Skeletal muscle satellite cell (primary cell): ENCODE results near the gene ACOT13.
"Not testable (repeated sequence)": the region's sequence is repeated elsewhere in the genome, so short reads cannot be mapped to it uniquely, and the experiment has no call there.

ENCODE experiments used
- H3K27me3 ChIP-seq: 2 replicates; pipeline ENCODE4 v1.7.0; 2013; ENCODE audit warnings: low read length; ENCODE audit not compliant: control insufficient read depth, insufficient read depth
- H3K36me3 ChIP-seq: 2 replicates; pipeline ENCODE4 v1.7.0; 2013; ENCODE audit warnings: mild to moderate bottlenecking, control low read depth, low read length; ENCODE audit not compliant: insufficient read depth
- H3K4me1 ChIP-seq: 2 replicates; pipeline ENCODE4 v1.7.0; 2013; ENCODE audit warnings: low read length; ENCODE audit not compliant: control insufficient read depth, insufficient read depth
- H3K4me2 ChIP-seq: 2 replicates; pipeline ENCODE4 v1.7.0; 2013; ENCODE audit warnings: mild to moderate bottlenecking, low read length
- H3K4me3 ChIP-seq: 2 replicates; pipeline ENCODE4 v1.7.0; 2013; ENCODE audit warnings: low read length
- H3K9ac ChIP-seq: 2 replicates; pipeline ENCODE4 v1.7.0; 2013; ENCODE audit warnings: mild to moderate bottlenecking, low read depth, low read length, moderate library complexity
- H3K9me3 ChIP-seq: replicated peaks from 2 replicates; pipeline ENCODE4 v1.7.0; 2013; ENCODE audit warnings: mild to moderate bottlenecking, control low read depth, low read length

ACOT13 gene

DNA sequence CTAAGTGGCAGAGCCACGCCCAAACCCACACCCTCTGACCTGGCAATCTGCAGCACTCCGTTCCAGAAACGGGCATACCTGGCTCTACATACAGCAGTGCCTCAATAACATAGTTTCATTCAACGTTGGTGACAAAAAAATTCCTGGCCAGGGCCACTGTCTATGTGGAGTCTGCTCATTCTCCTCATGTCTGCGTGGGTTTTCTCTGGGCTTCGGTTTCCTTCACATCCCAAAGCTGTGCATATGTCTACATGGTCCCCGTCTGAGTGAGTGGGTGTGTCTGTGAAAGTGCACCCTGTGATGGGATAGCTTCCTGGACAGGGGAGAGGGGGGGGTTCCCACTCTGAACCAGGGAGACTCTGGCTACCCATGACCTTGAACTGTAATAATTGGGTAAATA lies 23.0 kb upstream of the ACOT13 start:
- no peak overlapping the region for H3K4me3 ChIP-seq
- no peaks in the 10 kb centered on the region for H3K36me3 ChIP-seq
- H3K27me3 ChIP-seq, result peaks cover 13% of the 10 kb centered on the region
- H3K9ac ChIP-seq, result no peak overlapping the region
- peaks cover 8% of the 10 kb centered on the region for H3K4me1 ChIP-seq
- H3K4me2 ChIP-seq, result no peak overlapping the region
- H3K9me3 ChIP-seq, result no peaks in the 10 kb centered on the region

DNA sequence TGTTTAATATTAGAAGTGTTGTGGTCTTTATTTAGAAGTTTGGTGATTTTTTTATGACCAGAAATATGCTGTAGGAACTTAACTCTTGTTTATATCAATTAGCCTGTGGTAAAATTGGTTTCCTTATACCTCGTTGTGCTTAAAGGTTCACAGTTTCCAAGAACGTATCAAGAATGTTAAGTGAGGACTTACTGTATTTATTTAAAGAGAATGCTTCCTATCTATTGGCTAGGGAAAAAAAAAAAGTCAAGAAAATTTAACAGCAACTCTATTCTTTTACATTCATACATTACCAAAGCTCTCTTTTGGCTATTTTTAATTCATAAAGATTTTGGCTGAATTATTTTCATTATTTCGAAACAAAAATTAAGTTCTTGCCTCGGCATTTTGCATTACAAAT lies 22.5 kb upstream of the ACOT13 start:
- Histone ChIP-seq H3K4me1 (peaks cover 8% of the 10 kb centered on the region), H3K9me3 (no peaks in the 10 kb centered on the region), H3K4me3 (no peak overlapping the region), H3K9ac (no peak overlapping the region), H3K4me2 (no peak overlapping the region), H3K27me3 (peaks cover 13% of the 10 kb centered on the region), H3K36me3 (no peaks in the 10 kb centered on the region)

DNA sequence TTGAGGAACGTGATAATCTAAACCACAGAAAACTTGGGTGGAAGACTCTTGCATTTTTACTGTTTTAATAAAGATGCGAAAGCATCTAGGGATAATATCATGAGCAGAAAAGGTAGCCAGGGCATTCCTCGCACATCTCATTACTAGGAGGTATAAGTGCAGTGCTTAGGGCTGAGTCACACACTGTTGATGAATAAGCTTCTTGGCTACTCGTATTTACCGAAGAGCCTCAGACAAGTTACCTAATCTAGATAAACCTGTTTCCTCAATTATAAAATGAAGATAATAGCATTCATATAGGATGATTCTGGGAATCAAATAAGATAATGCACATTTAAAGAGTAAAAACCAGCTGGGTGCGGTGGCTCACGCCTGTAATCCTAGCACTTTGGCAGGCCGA lies 20.1 kb upstream of the ACOT13 start:
- H3K36me3 ChIP-seq, result peaks cover 15% of the 10 kb centered on the region
- peaks cover 13% of the 10 kb centered on the region for H3K27me3 ChIP-seq
- H3K4me2 ChIP-seq, result no peak overlapping the region
- no peaks in the 10 kb centered on the region for H3K9me3 ChIP-seq
- H3K4me3 ChIP-seq, result no peak overlapping the region
- H3K4me1 ChIP-seq, result peaks cover 8% of the 10 kb centered on the region
- no peak overlapping the region for H3K9ac ChIP-seq

DNA sequence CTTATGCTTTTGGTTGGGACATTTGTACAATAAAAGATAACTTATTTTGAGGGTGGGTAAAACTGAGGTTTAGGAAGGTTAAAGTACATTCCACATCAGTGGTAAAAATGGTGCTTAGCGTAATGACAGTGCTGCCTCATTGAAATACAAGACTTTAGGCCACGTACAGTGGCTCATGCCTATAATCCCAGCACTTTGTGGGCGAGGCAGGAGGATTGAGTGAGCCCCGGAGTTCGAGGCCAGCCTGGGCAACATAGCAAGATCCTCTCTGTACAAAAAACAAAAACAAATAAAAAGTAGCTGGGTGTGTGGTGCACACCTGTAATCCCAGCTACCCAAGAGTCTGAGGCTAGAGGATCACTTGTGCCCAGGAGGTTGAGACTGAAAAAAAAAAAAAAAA lies 18.6 kb upstream of the ACOT13 start:
- Histone ChIP-seq H3K4me2 (no peak overlapping the region), H3K4me3 (no peak overlapping the region), H3K9ac (no peak overlapping the region), H3K9me3 (no peaks in the 10 kb centered on the region), H3K27me3 (peaks cover 13% of the 10 kb centered on the region), H3K36me3 (peaks cover 28% of the 10 kb centered on the region), H3K4me1 (peaks cover 8% of the 10 kb centered on the region)

DNA sequence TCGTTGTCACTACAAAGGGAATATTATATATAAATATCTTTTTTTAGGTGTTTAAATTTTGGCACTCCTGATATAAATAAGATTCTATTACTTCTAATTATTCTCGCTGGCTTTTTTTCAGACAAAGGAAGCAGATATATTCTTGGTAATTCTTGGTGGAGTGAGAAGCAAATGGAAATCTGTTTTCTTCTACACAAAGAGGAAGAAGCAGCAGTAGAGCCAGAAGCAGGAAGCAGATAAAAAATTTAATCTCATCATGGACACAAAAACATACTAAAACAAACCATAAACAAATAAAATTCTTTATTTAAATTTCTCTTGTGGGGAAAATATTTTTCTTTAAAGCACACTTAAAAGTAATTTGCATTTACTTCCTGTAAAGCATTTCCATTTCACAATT lies 17.2 kb upstream of the ACOT13 start:
- H3K9me3 ChIP-seq, result no peaks in the 10 kb centered on the region
- H3K4me1 ChIP-seq, result peaks cover 8% of the 10 kb centered on the region
- H3K9ac ChIP-seq, result no peak overlapping the region
- H3K27me3 ChIP-seq, result peaks cover 10% of the 10 kb centered on the region
- H3K4me3 ChIP-seq, result no peak overlapping the region
- H3K36me3 ChIP-seq, result peaks cover 35% of the 10 kb centered on the region
- H3K4me2 ChIP-seq, result no peak overlapping the region

DNA sequence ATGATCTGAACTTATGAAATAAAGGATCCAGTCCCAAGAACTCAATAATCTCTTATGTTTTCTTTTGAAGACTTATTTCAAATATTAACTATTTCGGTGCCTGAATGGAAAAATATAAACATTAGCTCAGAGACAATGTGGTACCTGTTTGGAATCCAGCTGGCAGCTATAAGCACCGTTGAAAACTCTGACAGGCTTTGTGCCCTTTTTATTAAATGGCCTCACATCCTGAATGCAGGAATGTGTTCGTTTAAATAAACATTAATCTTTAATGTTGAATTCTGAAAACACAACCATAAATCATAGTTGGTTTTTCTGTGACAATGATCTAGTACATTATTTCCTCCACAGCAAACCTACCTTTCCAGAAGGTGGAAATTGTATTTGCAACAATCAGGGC lies 16.5 kb upstream of the ACOT13 start:
- Histone ChIP-seq H3K9me3 (no peaks in the 10 kb centered on the region), H3K36me3 (peaks cover 35% of the 10 kb centered on the region), H3K4me3 (no peak overlapping the region), H3K27me3 (peaks cover 3% of the 10 kb centered on the region), H3K4me1 (peaks cover 7% of the 10 kb centered on the region), H3K9ac (no peak overlapping the region), H3K4me2 (no peak overlapping the region)

DNA sequence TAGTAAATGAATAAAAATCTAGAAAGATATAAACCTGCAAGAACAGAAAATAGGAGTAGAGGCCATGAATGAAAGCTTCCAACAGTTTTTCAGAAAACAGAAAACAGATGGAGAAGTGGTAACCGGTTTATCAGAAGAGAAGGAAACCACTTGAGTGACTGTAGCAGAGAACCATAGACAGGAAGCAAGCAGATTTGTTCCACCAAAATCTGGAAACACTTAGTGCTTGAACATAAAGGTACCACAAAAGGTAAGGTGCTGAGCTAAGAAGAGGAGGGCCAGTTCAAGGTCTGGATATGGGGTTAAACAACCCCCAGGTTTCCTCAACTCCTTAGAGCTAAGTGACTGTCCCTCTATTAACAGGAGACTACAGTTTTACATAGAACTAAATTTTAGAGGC lies 11.7 kb upstream of the ACOT13 start:
- no peak overlapping the region for H3K4me3 ChIP-seq
- H3K4me1 ChIP-seq, result peaks cover 15% of the 10 kb centered on the region
- H3K4me2 ChIP-seq, result no peak overlapping the region
- H3K9me3 ChIP-seq, result no peaks in the 10 kb centered on the region
- peaks cover 33% of the 10 kb centered on the region for H3K36me3 ChIP-seq
- no peak overlapping the region for H3K9ac ChIP-seq
- H3K27me3 ChIP-seq, result no peaks in the 10 kb centered on the region

DNA sequence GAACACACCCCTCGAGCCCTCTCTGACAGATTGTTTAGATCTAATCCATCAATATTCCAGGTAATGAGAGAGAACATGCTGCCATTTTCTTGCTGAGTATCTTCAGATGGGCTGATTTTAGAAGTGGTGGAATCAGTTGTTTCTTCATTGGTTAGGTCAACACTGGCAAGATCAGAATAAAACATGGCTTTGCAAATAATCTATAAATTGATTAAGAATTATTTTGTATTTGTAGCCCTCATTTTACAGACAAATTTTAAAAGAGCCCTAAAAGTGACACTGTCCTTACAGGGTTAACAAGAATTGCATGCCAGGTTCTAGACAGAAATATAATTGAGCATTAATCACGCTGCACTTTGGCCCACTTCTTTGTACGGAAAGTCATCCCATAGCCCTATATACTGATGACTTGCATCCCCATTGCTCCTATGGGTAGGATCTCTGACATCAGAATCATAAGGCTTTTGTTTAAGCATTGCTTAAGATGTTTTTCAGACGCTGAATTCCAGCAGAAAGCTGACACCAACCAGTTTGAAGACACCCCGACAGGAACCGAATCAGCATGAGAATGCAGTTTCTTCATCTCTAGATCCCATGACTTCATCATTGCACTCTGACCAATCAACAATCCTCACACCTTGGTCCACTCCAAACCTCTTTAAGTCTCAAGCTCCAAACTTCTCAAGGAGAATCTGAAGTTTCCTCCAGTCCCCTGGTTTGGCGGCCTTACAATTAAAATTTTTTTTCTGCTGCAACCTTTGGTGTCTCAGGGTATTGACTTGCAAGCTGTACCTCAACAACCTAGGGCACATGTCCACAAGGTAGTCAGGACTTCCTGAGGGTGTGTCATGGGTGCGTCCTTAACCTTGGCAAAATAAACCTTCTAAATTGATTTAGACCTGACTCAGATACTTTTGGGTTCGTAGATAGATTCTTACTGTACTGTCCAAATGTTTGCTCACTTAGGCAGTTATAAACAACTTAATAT lies 8.0 kb upstream of the ACOT13 start:
- H3K4me3 ChIP-seq, result no peak overlapping the region
- H3K4me1 ChIP-seq, result peaks cover 15% of the 10 kb centered on the region
- H3K36me3 ChIP-seq, result peaks cover 21% of the 10 kb centered on the region
- no peaks in the 10 kb centered on the region for H3K9me3 ChIP-seq
- H3K27me3 ChIP-seq, result no peaks in the 10 kb centered on the region
- H3K9ac ChIP-seq, result peak overlapping the region; percentile 50
- no peak overlapping the region for H3K4me2 ChIP-seq

DNA sequence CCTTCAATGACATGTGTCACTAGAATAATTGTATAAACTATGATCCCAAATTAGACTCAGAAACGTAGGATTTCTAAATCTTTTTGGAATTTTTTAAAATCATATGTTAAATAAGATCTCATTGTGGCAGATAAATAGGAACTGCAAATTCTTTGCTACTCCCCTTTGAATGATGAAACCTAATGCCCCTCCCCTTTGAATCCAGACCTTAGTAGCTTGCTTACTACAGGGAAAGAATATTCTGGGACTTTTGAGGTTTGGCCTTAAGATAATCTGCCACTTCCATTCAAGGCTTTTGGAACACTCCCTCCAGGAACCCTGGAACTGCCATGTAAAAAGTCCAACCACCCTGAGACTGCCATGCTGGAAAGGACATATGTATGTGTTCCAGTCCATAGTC lies 7.3 kb upstream of the ACOT13 start:
- H3K4me1 ChIP-seq, result peaks cover 15% of the 10 kb centered on the region
- H3K36me3 ChIP-seq, result peaks cover 18% of the 10 kb centered on the region
- H3K4me2 ChIP-seq, result no peak overlapping the region
- H3K4me3 ChIP-seq, result no peak overlapping the region
- no peaks in the 10 kb centered on the region for H3K9me3 ChIP-seq
- H3K27me3 ChIP-seq, result no peaks in the 10 kb centered on the region
- H3K9ac ChIP-seq, result peak overlapping the region; percentile 50

DNA sequence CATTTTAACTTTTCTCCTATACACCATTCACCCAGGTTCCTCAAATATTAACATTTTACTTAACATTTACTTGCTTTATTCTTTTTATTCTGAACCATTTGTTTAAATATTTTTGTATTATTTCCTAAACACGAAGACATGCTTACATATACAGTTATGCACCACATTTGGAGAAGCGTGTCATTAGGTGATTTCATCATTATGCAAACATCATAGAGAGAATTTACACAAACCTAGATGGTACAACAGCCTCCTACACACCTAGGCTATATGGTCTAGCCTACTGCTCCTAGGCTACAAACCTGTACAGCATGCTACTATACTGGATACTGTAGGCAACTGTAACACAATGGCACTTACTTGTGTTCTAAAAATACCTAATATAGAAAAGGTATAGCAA lies 6.8 kb upstream of the ACOT13 start:
- Histone ChIP-seq H3K4me1 (peaks cover 17% of the 10 kb centered on the region), H3K27me3 (no peaks in the 10 kb centered on the region), H3K36me3 (peaks cover 18% of the 10 kb centered on the region), H3K9me3 (no peaks in the 10 kb centered on the region), H3K4me2 (no peak overlapping the region), H3K9ac (no peak overlapping the region), H3K4me3 (no peak overlapping the region)

DNA sequence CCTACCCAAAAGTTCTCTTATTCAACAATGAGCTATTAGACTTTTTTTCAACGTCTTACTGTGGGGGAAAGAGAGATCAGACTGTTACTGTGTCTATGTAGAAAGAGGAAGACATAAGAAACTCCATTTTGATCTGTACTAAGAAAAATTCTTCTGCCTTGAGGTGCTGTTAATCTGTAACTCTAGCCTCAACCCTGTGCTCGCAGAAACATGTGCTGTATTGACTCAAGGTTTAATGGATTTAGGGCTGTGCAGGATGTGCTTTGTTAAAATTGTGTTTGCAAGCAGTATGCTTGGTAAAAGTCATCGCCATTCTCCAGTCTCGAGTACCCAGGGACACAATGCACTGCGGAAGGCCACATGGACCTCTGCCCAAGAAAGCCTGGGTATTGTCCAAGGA lies 5.1 kb upstream of the ACOT13 start:
- not testable (repeated sequence) for H3K9me3 ChIP-seq, H3K9ac ChIP-seq, H3K4me3 ChIP-seq, H3K4me2 ChIP-seq, H3K27me3 ChIP-seq
- peaks cover 23% of the 10 kb centered on the region for H3K4me1 ChIP-seq
- H3K36me3 ChIP-seq, result peaks cover 18% of the 10 kb centered on the region

DNA sequence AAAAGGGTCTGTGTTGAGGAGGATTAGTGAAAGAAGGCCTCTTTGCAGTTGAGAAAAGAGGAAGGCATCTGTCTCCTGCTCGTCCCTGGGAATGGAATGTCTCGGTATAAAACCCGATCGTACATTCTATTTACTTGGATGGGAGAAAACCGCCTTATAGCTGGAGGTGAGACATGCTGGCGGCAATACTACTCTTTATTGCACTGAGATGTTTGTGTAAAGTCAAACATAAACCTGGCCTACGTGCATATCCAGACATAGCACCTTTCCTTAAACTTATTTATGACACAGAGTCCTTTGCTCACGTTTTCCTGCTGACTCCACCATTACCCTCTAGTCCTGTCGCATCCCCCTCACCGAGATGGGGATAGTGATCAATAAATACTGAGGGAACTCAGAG lies 4.6 kb upstream of the ACOT13 start:
- Histone ChIP-seq H3K9ac (no peak overlapping the region), H3K4me3 (no peak overlapping the region), H3K4me2 (no peak overlapping the region), H3K36me3 (peaks cover 18% of the 10 kb centered on the region), H3K4me1 (peaks cover 23% of the 10 kb centered on the region), H3K9me3 (no peaks in the 10 kb centered on the region), H3K27me3 (no peaks in the 10 kb centered on the region)
